KOPT-K1 (cell line): ENCODE results near the gene ASCL1.

Experiments
- H3K27ac ChIP-seq: fragments of 200-600 bp; sonication (generic); 2 replicates; pipeline ENCODE4 v1.5.1; 2016; ENCODE audit warnings: antibody characterized with exemption, mild to moderate bottlenecking, low read depth, low read length; ENCODE audit not compliant: poor library complexity, severe bottlenecking
- H3K36me3 ChIP-seq: fragments of 200-600 bp; sonication (generic); 2 replicates; pipeline ENCODE4 v1.5.1; 2017; ENCODE audit warnings: antibody characterized with exemption, mild to moderate bottlenecking, low read length, moderate library complexity; ENCODE audit not compliant: insufficient read depth
- H3K9me3 ChIP-seq: fragments of 200-600 bp; sonication (generic); 2 replicates; pipeline ENCODE4 v1.5.1; 2017; ENCODE audit warnings: antibody characterized with exemption, low read length, mild to moderate bottlenecking; ENCODE audit not compliant: insufficient read depth, poor library complexity, severe bottlenecking

The ASCL1 gene

DNA sequence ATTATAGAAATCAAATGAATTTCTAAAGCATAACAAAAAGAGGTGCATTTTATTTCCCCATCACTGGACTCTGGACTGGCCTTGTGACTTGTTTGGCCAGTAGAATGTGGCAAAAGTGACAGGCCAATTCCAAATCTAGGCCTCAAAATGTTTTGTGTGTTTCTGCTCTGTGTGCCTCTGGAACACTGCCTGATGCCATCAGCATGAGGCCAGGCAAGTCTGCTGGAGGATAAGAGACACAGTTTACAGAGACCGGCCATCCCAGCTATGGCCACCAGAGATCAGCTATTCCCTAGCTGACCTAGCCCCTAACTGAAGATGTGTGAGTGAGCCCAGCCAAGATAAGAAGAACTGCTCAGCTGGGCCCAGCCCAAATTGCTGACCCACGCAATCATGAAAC, 32.9 kb downstream of the ASCL1 start:
- Histone ChIP-seq H3K27ac (no peak overlapping the region), H3K9me3 (no peaks in the 10 kb centered on the region), H3K36me3 (no peaks in the 10 kb centered on the region)

DNA sequence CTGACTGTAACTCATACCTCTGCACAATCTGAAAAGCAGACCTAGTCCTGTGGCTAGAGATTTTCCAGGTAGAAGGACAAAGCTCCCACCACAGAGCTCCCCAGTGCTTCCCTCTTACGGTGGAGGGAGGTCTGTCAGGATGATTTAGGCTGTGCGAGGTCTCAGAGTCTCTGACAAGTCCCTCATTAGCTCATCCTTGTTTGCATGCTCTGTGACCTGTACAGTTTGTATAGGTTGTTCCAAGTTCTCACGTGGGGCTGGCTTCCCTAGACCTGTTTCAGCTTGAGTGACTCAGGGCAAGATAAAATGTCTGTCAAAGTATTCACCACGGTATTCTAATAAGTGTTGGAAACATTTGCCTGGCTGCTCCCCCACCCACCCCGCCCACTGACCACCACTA, 34.8 kb downstream of the ASCL1 start:
- no peak overlapping the region for H3K27ac ChIP-seq
- H3K36me3 ChIP-seq: no peaks in the 10 kb centered on the region
- peaks cover 3% of the 10 kb centered on the region for H3K9me3 ChIP-seq

DNA sequence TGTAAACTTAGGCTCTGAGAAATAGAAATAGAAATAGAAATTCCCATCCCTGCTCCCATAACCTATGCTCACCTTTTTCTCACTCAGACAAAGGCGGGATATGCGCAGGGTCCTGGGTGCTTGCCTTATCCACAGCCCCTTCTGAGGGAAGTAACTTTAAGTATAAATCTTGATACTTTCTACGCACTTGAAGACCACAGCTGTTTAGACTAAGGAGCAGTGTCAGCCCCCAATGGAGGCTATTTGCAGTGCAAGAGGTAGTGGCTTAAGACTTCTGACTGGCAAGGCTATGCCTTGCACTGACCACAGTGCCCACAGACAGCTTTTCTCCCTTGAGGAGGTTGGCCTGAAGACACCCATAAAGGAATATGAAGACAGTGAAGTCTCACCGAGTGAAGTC, 35.2 kb downstream of the ASCL1 start:
- Histone ChIP-seq H3K36me3 (no peaks in the 10 kb centered on the region), H3K9me3 (peaks cover 7% of the 10 kb centered on the region), H3K27ac (no peak overlapping the region)

DNA sequence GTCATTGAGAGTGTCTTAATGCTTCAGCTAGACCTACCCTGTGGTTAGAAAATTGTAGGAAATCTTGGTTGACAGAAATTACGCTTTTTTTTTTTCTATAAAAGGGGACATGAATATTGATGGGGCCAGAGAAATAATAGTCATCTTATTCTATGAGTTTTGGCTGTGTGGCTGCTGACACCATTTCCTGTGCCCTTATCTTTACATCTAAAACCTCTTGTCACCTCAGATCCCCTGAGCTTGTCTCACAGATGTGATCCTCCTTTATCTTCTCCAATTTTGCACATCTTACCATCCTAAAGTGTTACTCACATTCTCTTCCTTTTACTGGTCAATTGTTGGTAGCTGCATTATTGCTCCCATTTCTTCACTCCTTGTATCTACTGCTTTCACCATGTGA, 36.1 kb downstream of the ASCL1 start:
- no peaks in the 10 kb centered on the region for H3K36me3 ChIP-seq
- H3K9me3 ChIP-seq: peaks cover 16% of the 10 kb centered on the region
- no peak overlapping the region for H3K27ac ChIP-seq

DNA sequence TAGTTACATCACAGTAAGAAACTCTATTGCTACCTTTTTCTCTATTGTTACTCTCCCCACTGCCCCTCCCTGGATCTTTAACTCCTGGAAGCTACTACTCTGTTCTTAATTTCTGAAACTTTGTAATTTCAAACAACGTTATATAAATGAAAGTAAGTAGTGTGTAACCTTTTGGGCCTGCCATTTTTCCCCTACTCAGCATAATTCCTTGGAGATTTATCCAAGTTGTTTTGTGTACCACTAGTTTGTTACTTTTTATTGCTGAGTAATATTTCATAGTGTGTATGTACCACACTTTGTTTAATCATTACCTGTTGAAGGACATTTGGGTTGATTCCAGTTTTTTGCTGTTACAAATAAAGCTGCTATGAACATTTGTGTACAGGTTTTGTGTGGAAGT, 37.9 kb downstream of the ASCL1 start:
- no peaks in the 10 kb centered on the region for H3K36me3 ChIP-seq
- H3K27ac ChIP-seq: no peak overlapping the region

More for the DNA sequence above, 37.9 kb downstream of the ASCL1 start:
- H3K9me3 ChIP-seq: peaks cover 18% of the 10 kb centered on the region
